ENCODE data around the gene SLC51B. TPM values are rescaled to one million over a fixed set of nuclear protein-coding genes. Genes with fewer than 3 reads are reported as not detected.

The SLC51B gene
- polyA plus RNA-seq, 3 donors, result not detected

DNA sequence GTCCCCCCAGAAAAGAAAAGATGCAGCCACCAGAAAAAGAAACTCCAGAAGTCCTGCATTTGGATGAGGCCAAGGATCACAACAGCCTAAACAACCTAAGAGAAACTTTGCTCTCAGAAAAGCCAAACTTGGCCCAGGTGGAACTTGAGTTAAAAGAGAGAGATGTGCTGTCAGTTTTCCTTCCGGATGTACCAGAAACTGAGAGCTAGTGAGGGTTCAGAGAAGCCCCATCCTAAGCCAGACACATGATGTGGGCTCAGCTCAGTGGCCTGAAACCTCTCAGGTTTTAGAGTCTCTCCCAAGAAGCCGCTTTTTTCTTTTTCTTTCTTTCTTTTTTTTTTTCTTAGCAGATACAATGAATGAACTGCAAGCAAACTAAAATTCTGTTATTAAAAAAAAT is 7.8 kb downstream of the SLC51B start:
- no peak for DNase-seq
- Histone ChIP-seq H3K27me3 (ENCODE audit: control insufficient read depth in 2 of 2, insufficient read depth in 2 of 2, low read length in 2 of 2) (no peaks in the 10 kb centered on the region), H3K4me3 (replicated peaks in 1 of 3; ENCODE audit: low read depth in 2 of 3, low read length in 3 of 3) (no peak overlapping the region), H2AFZ (ENCODE audit: insufficient read depth, low read depth, low read length, poor library complexity, severe bottlenecking) (no peak overlapping the region), H3K36me3 (replicated peaks in 1 of 2; ENCODE audit: control insufficient read depth in 1 of 2, insufficient read depth in 2 of 2, low read length in 2 of 2) (no peaks in the 10 kb centered on the region), H3K27ac (ENCODE audit: low read depth in 1 of 2, low read length in 2 of 2) (no peak overlapping the region), H3K79me2 (ENCODE audit: insufficient read depth, low read length) (no peaks in the 10 kb centered on the region), H4K20me1 (ENCODE audit: insufficient read depth, low read length) (no peaks in the 10 kb centered on the region), H3K9me3 (replicated peaks in 1 of 2; ENCODE audit: control insufficient read depth in 1 of 2, insufficient read depth in 1 of 2, low read length in 2 of 2) (no peaks in the 10 kb centered on the region), H3K4me1 (ENCODE audit: control insufficient read depth in 1 of 2, insufficient read depth in 2 of 2, low read length in 2 of 2) (peaks cover 10 to 16% of the 10 kb centered on the region in 2 donors), H3K9ac (ENCODE audit: insufficient read depth, low read length, poor library complexity, severe bottlenecking) (no peak overlapping the region), H3K4me2 (replicated peaks; ENCODE audit: extremely low read depth, low read length, poor library complexity, severe bottlenecking) (no peak overlapping the region)
- 88% methylated on average over 1 of the region's 2 CpGs for WGBS (ENCODE audit: insufficient coverage)
- H3K4me3 Mint-ChIP-seq, result no peak overlapping the region
- TF ChIP-seq, protein P1, sequence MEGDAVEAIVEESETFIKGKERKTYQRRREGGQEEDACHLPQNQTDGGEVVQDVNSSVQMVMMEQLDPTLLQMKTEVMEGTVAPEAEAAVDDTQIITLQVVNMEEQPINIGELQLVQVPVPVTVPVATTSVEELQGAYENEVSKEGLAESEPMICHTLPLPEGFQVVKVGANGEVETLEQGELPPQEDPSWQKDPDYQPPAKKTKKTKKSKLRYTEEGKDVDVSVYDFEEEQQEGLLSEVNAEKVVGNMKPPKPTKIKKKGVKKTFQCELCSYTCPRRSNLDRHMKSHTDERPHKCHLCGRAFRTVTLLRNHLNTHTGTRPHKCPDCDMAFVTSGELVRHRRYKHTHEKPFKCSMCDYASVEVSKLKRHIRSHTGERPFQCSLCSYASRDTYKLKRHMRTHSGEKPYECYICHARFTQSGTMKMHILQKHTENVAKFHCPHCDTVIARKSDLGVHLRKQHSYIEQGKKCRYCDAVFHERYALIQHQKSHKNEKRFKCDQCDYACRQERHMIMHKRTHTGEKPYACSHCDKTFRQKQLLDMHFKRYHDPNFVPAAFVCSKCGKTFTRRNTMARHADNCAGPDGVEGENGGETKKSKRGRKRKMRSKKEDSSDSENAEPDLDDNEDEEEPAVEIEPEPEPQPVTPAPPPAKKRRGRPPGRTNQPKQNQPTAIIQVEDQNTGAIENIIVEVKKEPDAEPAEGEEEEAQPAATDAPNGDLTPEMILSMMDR (IDR thresholded peaks at IDR 0.05), result no peak
- H3K27me3 Mint-ChIP-seq (ENCODE audit: low read depth in 3 of 3), result peaks cover 7 to 17% (median 7%) of the 10 kb centered on the region in 3 donors
- H3K4me1 Mint-ChIP-seq, result peaks cover 16% of the 10 kb centered on the region
- no peaks in the 10 kb centered on the region for H3K36me3 Mint-ChIP-seq
- peaks cover 0 to 3% (median 0%) of the 10 kb centered on the region in 7 donors for H3K9me3 Mint-ChIP-seq
- intact Hi-C loops (cut with micrococcal nuclease), result loop anchor here in 1 of 2 donors (10.0 kb wide), 1 partner anchor 242 kb away; the partner anchor contains the start of gene RNU5A-1
- no peak overlapping the region for H3K27ac Mint-ChIP-seq

DNA sequence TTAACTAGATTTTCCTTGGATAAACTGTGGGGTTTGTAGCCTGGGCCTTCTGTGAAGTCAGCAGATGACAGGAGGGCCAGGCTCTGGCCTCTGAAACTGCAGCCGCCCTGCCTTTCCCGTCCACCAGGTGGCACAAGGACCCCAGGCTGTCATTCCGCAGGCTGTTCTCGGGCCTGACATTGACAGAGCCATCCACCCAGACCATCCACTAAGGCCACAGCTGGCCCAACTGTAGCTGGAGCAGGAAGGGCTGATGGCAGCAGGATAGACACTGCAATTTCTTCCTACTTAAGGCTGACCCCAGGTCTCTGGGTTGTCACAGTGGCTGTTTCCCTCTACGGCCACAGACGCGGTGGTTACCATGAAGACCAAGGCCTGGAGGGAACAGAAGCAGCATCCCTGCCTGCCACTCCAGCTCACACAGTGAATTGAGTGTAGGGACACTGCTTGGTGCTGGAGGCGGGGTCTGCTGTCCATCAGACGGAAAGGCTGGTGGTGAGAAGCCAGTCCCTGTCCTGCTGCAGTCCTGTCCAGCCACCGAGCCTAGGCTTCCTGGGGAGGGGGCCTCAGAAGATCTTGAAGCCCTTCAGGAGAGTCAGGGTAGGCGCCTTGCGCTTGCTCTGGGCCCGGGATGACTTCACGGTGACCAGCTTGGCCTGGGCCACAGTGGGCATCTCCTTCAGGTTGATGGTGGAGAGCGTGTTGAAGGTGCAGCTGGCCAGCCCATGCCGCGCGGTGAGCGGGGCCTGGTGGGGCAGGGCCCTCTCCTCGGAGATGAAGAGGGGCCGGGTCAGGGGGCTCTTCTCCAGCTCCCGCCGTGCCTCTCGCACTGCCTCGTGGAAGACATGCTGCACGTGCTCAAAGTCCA is 9.4 kb downstream of the SLC51B start:
- peak; percentile 27 to 48 (median 39) for DNase-seq
- 79% methylated on average over 26 of the region's 26 CpGs for WGBS (ENCODE audit: insufficient coverage)
- H3K9ac ChIP-seq (ENCODE audit: insufficient read depth, low read length, poor library complexity, severe bottlenecking), result no peak overlapping the region

More for the DNA sequence above, 9.4 kb downstream of the SLC51B start:
- peak overlapping the region in 1 of 7 donors; percentile 13 for H3K27ac Mint-ChIP-seq
- peaks cover 7 to 24% (median 9%) of the 10 kb centered on the region in 3 donors for H3K27me3 Mint-ChIP-seq (ENCODE audit: low read depth in 3 of 3)
- peaks cover 10% of the 10 kb centered on the region for H3K4me1 Mint-ChIP-seq
- no peaks in the 10 kb centered on the region for H3K27me3 ChIP-seq (ENCODE audit: control insufficient read depth in 2 of 2, insufficient read depth in 2 of 2, low read length in 2 of 2)
- TF ChIP-seq, protein P1 (IDR thresholded peaks at IDR 0.05), result peak; percentile 79
- H3K36me3 Mint-ChIP-seq, result no peaks in the 10 kb centered on the region
- H3K4me1 ChIP-seq (ENCODE audit: control insufficient read depth in 1 of 2, insufficient read depth in 2 of 2, low read length in 2 of 2), result peaks cover 4 to 9% of the 10 kb centered on the region in 2 donors
- H4K20me1 ChIP-seq (ENCODE audit: insufficient read depth, low read length), result no peaks in the 10 kb centered on the region
- H3K4me2 ChIP-seq (replicated peaks; ENCODE audit: extremely low read depth, low read length, poor library complexity, severe bottlenecking), result no peak overlapping the region
- H3K36me3 ChIP-seq (replicated peaks in 1 of 2; ENCODE audit: control insufficient read depth in 1 of 2, insufficient read depth in 2 of 2, low read length in 2 of 2), result no peaks in the 10 kb centered on the region
- no peak overlapping the region for H3K4me3 ChIP-seq (replicated peaks in 1 of 3; ENCODE audit: low read depth in 2 of 3, low read length in 3 of 3)
- no peak overlapping the region for H3K27ac ChIP-seq (ENCODE audit: low read depth in 1 of 2, low read length in 2 of 2)
- intact Hi-C loops (cut with micrococcal nuclease), result loop anchor here in 1 of 2 donors (10.0 kb wide), 1 partner anchor 240 kb away; the partner anchor contains the start of gene RNU5A-1
- no peaks in the 10 kb centered on the region for H3K9me3 ChIP-seq (replicated peaks in 1 of 2; ENCODE audit: control insufficient read depth in 1 of 2, insufficient read depth in 1 of 2, low read length in 2 of 2)
- peak overlapping the region; percentile 2 for H2AFZ ChIP-seq (ENCODE audit: insufficient read depth, low read depth, low read length, poor library complexity, severe bottlenecking)
- H3K4me3 Mint-ChIP-seq, result no peak overlapping the region
- H3K79me2 ChIP-seq (ENCODE audit: insufficient read depth, low read length), result no peaks in the 10 kb centered on the region
- peaks cover 0 to 3% (median 0%) of the 10 kb centered on the region in 7 donors for H3K9me3 Mint-ChIP-seq
